GM21825 (cell line): ENCODE measurements around the gene PIGS.

ENCODE experiments used
- ATAC-seq: cut with Tn5 transposase; IDR thresholded peaks from one replicate; pipeline ENCODE4 v1.9.1; 2021; ENCODE audit warnings: mild to moderate bottlenecking, moderate library complexity; ENCODE audit not compliant: unreplicated experiment

The PIGS gene

DNA sequence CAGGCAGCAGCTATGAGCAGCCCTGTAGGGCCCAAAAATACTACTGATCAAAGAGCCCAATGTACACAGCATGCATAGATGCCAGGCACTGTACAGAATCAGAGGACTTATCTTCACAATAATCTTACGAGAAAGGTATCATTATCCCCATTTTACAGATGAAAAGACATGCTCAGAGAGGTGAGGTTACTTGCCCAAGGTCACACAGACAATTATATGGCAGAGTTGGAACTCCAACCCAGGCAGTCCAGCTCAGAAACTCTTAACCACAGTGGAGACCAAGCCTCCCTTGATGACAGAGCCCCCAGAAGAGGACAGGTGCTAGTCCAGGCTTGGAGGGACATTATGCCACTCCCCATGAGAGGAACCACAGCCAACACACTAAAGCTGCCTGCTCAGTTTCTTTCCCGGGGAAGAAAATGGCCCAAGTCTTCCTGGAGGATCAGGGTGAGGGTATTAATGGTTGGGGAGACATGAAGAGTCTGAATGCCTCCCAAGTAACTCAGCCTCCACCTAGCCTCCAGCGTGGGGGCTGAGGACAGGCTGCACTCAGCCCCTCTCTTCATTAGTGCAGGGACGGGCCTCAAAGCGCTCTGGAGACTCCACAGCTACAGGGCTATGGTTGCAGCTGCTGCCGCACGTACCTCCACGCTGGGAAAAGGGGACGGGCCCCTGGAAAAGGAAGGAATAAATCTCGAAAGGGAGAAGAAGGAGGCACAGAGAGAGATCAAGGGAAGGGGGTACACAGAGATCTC, 19.7 kb downstream of the PIGS start:
- no peak for ATAC-seq

DNA sequence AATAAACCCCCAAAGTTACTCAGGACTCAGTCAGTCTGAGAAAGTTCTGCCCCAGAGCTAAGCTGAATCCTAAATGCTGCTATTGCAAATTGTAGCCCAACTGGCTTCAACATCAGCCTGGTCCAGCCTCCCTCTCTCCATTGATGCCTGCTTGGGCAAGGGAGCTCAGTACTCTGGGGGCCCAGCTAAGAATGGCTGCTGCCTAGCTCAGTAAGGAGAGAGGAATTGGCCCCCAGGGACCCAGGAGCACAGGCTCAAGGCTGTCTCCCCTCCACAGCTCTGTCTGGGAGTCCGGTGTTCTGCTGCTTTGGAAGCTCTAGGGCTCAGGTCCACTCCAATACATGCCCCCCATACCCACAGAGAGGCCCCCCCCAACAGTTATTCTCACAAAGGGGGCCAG, 20.5 kb downstream of the PIGS start:
- ATAC-seq: no peak

DNA sequence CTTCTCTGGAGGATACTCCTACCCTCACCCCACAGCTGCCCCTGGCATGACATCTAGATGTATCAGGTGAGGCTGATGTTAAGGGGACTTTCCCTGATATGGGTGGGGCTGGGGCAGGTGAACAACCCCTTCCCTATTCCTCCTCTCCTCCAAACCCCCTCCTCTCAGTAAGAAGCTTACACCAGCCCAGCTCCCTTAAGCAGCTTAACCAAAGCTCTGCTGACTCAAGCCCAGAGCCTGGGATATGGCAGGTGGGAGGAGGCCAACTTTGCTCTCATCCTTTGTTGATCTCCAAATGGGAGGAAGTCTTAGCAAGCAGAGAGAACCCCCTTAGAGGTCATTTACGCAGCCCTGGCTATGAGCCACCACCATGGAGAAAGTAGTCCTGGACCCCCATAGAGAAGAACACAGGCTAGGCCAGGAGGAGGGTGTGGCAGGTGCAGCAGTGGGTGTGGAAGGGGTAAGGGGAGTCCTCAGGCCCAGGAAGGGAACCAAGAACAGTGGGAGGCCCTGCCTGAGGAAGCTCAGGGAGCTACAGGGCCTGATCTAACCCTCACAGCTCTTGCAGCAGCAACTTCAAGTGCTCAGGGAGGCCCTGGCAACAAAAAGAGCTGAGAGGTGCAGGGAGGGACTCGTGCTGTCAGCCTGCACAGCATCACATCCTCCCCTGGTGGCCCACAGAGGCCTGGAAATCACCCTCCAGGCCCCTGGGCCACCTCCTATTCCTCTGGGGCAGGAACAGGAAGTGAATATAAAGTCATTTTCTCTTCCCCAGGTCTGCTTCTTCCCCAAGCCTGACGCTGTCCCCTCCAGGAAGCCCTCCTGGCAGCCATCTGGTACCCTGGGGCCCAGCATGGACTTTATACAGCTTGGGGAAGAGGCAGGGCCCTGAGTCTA, 21.8 kb downstream of the PIGS start:
- ATAC-seq: peak; percentile 44

DNA sequence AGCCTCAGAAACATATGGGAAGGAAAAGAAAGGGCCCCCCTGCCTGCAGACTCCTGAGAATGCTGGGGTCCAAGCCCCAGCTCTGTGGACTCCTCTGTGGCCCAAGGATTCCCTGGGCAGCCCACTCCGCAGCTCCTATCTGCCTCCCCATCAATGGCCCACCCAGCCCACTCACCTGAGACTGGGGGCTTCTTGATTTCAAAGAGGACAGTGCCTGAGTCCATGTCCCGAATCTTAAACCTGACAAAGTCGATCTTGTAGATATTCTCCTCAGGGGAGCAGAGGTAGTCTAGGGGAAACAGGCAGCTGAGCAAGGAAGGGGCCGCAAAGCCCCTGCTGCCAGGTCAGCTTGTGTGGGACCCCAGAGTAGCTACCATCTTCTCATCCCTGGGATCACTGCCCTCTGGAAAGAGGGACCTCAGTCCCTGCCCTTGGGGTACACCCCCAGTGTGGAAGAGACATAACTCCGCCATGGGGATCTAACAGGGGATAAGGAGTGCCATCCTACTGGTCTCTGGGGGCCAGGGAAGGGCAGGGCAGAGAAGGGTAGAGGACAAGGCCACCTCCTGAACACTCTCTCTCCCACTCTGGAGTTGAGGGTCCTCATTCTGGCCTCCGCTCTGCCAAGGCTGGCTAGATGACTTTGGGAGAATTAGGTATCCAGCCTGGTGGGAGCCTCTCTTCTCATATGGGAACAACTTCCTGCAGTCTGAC, 22.8 kb downstream of the PIGS start:
- no peak for ATAC-seq

DNA sequence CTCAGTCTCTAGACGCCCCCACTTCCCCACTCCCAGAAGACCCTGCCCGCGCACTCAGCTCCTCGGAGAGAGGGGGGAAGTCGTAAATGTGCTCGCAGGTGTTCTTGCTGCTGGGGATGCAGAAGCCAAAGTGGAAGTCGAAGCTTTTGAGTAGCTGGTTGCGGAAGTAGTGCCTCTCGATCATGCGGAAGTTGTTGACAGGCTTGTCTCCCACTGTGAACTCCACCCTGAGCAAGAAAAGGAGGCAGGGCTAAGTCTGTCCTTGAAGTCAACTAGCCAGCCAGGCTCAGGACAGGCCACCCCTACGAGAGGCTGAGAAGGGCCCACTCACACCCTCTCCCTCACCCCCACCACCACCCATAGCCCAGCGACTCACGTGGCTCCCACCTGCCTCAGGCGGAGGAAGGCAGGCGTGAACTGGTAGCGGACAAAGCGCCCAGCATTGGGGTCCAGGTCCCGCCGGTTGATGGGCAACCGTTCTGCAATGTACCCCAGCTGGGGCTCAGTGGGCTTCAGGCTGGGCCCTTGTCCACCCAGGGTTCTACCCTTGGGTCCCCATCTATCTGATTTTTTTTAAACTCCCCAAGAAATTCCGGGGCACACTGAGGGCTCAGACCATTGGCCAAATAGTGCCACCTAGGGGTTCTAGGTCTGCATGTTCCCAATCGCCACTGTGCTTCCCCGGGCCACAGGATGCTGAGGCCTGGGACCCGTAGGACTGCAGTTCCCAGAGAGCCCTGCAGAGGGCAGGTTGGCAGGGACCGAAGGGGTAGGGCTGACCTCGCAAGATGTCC, 23.5 kb downstream of the PIGS start:
- ATAC-seq: no peak

DNA sequence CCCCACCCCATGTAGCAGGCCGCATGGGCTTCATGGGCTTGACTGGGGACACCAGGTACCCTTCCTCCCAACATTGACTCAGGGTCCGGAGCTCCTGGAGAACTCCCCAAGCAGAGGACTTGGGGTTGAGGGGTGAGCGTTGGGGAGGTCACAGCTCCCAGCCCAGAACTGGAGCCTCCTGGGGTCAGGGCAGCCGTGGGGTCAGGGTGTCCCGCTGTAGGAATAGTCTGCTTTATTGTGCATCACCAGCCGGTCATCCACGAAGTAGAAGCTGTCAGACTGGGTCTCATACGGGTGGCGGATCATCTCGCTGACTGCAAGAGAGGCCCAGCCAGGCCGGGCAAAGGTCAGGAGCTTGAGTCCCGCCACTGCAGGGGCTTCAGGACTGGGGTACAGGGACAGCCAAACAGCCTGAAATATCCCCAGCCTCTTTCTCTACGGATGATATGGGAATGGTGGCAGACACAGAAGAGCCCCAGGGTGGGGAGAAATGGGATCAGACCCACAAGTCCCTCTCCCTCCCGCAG, 24.2 kb downstream of the PIGS start:
- ATAC-seq: no peak

DNA sequence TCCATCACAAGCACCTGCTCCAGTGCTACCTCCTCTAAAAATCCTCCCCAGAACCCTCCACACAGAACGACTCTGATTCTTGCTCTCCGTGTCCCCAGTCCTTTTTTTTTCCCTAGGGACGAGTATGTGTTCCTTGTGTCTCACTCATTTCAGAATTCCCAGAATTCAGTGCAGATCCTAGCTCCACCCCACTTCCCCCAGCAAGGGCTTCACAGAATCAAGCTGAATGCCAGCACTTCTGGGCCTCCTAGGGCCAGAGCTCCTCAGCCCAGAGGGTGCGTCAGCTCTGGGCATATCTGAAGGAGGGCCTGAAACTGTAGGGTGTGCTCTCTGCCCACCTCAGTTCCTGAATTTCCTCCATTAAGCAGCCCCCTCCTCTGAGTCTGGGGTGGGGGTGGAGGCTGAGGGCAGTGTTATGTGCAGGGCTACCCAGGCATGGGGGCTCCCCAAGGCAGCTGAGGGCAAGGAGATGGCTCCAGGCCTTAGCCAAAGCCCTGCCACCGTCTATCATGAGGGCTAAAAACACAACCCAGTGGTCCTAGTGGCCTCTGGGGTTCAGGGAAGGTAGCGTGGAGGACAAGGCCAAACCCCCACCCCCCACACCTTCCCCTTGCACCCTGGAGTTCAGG, 25.4 kb downstream of the PIGS start:
- ATAC-seq: no peak

DNA sequence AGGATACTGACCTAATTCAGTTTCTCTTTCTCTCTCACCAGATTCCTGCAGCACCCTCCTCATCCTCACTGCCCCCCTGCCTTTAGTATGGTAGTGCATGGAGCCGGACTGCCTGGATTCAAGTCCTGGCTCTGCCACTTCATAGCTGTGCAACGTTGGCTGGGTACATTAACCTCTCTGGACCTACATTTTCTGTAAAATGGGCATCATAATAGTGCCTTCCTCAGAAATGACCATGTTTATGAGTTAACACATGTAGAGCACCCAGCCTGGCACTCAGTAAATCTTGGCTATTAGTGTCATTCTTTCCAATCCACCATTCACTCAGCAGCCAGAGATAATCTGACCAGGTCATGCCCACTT, 26.2 kb downstream of the PIGS start:
- ATAC-seq: no peak

DNA sequence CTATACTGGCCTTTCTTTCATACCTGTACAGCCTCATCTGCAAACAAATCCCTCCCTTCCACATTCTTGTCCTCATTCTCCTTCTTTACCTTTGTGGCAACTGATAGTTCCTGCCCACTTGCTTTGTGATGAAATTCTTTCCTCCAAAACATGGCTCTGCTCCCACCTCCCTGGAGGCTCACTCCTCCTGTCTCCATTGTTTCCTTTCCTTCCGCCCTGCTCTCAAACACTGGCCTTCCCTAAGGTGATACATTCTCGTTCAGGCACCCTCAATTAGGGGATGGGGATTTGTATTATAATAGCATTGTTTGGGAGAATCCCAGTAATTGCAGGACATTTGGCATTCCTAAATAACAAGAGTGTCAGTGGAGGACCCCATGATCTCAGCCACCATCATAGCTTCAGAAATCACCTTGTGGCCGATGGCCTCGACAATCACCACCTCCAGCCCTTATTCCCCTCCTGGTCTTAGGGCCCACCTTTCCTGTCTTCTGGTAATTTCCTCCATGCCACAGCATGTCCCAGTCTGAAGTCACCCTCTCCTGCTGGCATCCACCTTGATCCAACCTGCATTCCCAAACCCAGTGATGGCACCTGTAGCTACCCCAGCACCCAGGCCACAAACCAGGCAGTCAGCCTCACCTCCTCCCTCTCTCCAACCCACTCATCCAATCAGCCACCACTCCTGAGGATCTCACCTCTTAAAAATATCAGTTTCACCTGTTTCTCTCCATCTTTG, 26.8 kb downstream of the PIGS start:
- no peak for ATAC-seq

DNA sequence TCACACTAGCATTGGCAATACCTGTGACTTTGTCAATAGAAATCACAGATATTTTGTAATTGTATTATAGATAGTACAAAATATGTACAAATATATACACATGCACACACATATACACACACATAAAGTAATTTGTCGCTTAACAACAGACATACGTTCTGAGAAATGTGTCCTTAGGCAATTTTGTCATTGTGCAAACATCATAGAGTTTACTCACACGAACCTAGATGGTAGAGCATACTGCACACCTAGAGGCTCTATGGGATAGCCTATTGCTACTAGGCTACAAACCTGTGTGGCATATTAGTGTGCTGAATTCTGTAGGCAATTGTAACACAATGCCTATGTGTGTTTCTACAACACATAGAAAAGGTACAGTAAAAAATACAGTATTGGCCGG, 29.9 kb downstream of the PIGS start:
- no peak for ATAC-seq

DNA sequence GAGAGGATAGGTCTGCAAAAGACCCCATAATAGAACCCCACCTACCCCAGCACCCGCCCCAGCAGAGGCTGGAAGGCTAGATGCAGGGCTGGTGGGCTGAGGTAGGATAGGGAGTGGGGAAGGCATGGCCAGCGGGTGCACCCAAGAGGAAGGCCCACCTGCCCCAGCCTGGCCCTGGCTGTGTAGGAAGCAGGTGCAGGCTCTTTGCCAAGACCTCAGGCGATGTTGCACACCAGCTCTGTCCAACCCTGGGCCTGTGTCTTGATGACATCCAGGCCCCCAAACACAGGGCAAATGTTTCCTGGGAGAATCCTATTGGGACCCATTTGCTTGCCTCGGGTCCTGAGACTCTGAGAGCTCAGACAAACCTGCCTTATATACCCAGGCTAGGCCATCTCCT, 31.1 kb downstream of the PIGS start:
- no peak for ATAC-seq

DNA sequence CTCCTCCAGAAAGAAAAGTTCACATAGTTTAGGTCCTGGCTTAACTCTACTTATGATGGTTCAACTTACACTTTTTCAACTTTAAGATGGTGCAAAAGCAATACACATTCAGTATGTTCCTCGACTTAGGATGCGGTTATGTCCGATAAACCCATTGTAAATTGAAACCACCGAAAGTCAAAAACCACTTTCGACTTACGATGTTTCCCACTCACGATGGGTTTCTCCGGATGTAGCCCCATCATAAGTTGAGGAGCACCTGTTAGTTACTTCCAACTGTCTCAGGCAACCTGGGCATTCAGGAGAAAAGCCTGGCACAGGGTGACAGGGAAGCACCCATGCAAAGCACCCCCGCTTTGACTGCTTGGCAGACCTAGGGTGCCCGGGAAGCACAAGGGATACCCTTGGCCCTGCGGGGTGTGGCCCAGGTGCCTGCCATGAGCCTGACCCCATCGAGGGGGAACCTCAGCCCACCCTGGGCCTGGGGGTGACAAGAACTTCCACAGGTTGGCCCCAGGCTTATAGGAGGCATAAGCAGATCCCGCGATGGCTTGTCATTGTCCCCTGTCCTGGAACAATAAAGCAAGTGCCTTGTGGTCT, 32.9 kb downstream of the PIGS start:
- no peak for ATAC-seq

DNA sequence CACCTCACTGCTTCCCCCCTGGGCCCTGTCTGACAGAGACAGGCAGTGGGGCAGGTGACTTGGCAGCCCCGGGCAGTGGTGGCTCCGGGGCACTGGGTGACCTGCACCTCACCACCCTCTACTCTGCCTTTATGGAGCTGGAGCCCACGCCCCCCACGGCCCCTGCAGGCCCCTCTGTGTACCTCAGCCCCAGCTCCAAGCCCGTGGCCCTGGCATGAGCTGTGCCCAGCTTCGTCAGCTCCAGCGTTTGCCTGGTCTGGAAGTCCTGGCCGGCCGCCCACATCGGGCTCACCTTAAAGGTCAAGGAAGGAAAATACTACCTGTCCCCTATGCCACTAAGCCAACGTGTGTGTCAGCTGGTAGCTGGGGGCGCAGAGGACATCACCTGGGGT, 34.1 kb downstream of the PIGS start:
- no peak for ATAC-seq

DNA sequence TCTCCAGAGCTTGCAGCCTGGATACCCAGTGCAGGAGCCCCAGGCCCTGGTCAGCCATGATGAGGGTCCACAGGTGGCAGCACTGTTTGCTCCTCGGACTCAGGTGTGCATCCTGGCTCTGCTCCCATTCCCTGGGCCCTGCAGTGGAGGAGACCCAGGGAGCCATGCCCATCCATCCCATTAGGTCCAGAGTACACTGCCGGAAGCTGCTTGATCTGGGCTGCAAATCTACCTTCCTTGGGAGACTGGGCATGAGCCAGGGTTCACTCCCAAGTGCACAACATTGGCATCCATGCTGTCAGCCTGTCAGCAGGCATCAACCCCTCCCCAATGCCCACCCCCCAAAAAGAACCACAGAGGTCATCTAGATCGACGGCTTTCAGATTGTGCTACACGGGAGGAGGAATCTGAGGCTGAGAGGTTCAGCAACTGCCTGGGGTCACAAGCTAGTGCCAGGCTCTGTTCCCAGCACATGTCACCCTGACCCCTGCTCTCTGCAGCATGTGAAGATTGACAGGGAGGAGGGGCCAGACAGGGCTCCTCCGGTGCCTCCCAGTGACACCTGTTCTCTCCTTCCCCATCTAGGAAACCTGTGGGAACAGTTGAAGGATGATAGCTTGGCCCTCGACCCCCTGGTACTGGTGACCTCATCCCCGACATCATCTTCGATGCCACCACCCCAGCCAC, 34.6 kb downstream of the PIGS start:
- ATAC-seq: no peak

DNA sequence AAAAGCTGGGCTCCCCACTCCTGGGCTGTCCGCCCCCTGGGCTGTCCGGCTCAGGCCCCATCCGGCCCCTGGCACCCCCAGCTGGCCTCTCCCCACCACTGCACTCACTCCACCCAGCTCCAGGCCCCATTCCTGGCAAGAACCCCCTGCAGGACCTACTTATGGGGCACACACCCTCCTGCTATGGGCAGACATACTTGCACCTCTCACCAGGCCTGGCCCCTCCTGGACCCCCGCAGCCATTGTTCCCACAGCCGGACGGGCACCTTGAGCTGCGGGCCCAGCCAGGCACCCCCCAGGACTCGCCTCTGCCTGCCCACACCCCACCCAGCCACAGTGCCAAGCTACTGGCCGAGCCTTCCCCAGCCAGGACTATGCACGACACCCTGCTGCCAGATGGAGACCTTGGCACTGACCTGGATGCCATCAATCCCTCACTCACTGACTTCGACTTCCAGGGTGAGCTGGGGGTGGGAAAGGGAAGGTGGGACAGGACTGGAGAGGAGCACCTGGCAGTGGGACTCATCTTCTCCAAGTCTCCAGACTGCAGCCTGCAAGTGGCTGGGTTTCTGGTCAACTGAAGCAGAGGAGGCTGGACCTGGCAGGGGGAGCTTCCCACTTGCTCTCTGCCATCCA, 36.5 kb downstream of the PIGS start:
- no peak for ATAC-seq

DNA sequence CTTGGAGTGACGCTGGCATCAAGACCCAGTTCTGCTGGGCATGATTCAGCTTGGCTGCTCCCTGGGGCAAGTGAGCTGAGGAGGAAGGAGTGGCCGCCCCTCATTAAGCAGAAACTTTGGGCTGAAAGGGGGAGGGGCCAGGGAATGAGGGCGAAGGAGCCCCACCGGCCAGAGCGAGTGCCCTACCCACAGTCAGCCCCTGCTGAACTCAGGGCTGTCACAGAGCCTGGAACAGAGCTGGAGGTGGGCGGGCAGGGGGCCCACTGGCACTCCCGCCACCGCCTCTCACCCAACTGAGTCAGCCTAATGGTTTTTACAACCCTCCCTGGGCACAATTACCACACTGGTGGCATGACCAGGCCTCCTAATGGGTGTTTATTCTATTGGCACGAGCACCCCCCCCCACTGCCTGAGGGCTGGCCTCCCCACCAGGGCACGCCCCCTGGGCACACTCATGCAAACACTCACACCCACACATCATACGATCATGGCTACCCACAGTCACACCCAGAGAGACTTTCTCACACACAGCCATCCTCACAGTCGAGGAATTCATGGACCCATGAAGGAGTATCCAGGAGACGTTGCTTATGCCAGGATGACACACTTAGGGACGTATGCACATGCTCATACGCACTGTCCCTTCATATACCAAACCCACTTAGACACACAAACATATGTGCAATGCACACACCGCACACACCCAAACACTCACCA, 38.1 kb downstream of the PIGS start:
- ATAC-seq: no peak
